Amniotic epithelial cell (primary cell): ENCODE data around the gene PLD4.

Experiments used
- DNase-seq: peaks from one replicate; pipeline ENCODE4 v3.0.0-alpha.2; 2010; ENCODE audit warnings: low read depth

The PLD4 gene

DNA sequence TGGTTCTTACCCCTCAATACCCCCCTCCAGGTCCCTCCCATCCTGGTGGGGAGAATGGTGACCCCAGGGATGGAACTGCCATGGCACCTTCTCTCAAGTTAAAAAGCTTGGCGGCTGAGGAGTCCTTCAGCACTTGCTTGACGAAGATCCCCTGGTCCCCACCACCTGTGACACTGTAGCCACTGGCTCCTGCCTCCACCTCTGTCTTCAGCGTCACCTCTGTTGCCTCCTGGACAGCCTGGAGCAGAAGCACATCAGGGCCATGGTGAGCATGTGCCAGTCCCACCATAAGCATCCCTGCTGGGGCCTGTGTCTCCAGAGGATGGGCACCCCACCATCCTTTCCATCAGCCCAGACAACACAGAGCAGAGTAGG, 30.7 kb downstream of the PLD4 start:
- no peak for DNase-seq

DNA sequence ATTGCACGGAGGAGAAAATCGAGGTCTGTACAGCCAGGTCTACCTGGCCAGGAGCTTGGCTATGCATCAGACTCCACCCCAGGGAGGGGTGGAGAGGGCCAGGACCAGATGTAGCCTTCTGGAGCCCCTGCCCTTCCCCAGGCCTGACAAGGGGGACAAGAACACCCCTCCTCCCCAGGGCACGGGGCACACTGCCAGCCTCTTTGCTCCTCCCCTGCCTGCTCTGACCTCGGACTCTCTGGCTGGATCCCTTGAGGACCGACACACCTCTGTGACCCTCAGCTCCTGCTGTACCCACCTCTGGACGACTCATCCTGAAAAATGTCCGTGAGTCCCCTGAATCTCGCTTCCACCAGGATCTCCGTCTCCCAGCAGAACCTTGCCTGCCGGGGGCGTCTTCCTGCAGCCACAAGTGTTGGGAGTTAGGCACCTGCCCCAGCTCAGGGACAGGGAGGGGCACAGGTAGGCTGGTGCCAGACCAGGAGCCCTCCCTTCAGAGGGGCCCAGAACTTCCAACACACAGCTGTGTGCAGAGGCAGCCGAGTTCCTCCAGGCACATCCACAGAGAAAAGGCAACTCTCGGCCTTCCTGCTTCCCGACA, 31.7 kb downstream of the PLD4 start:
- DNase-seq, result no peak

DNA sequence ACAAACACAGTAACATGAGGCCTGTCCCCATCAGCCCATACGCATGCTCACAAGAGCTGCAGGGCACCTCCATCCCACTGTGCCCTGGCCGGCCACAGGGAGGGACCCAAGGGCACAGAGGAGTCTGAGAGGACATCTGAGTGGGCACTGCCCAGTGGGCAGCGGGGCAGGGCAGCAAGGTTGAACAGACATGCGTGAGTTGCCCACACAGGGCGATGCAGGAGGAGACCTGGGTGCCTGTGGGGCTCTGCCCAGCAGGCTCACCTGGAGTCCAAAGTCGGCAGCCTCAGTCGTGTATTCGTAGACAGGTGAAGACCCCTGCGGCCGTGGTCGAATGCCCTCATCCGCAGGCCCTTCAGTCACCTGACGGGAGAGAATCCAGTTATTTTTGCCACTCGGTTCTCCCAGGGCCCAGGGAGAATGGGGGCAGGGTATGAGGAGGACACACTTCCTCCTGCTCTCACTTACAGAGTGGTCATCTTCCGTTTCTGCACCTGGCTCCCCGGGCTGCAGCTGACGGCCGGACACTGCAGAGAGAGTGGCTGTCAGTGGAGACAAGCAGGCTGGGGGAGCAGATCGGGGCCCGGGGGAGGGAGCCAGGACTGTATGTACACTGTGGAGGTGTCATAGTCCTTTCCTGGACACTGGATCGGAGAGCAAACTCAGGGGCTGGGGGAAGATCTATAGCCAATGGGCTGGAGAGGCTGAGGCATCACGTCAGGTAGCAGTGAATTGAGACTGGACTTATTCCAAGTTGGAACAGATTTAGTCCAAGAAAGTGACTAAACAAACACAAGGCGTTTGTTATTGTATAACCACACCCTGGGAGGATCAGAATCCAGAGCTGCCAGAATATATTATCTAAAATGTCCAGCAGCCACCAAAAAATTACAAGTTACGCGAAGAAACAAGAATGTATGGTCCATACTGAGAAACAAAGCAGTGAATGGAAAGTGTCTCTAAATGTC, 32.8 kb downstream of the PLD4 start:
- no peak for DNase-seq

DNA sequence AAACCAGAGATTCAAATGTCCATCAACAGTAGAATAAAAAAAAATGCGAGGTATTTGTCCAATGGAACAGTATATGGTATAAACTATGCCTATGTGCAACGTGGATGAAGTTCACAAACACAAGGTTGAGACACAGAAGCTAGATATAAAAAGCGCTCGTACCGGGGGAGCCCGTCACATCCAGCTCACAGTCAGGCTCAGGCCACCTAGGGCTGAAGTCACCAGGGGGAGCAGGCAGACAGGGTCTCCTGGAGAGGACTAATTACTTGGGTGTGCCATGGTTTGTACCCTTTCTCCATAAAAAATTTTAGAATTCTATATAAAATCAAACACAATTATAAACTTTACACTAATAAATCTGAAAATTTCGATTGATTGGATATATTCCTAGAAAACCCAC, 39.9 kb downstream of the PLD4 start:
- DNase-seq, result no peak

DNA sequence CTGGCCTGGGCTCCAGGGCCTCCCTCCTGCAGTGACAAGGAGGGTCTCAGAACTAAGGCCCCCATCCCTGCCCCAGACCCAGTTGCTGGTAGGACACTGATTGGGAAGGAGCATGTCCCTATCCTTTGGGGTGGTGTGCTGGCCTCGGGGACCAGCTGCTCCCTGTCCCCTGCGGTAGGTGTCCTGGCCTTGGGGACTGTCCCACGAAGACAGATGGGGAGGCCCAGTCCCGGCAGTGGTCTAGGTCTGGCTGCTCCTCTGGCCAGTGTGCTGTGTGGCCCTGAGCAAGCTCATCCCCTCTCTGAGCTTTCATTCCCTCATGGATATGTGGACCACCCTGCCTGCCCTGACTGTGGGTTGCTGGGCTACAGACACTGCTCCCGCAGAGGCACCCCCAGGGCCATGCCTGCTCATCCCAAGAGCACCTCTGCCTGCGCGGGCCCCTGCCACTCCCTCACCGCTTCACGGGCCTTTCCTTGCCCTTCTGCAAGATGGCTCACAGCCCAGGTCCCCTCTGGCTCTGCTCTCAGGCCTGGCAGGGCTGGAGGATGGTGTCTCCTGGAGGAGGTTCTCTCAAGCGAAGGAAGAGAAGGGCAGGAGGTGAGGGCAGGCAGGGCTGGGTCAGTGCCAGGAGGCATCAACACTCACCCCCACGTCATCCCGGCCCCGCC, 41.0 kb downstream of the PLD4 start:
- DNase-seq, result no peak

DNA sequence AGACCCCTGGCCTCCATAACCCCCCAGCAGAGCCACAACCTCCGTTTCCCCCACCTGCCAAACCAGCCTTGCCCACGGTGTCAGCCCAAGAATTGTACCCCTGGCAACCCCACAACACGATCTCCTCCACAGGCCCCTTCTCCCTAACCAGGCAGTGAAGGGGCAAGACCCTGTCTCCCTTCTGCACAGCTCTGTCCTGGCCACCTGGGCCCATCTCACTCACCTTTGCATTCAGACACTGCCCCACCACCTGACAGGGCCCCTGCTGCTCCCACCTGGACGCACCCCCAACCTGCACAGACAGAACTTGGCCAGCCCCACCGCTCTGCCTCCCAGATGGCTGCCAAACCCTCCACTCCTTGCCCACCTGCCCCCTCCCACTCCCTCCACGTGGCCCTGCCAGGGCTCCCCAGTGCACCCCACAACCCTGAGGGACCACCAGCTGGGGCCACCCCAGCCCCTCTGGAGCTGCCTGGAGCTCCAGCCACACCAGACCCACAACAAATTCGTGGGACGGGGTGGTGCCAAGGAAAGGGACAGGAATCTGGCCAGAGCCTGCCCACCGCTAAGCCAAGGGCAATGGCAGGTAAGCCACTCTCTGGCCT, 41.7 kb downstream of the PLD4 start:
- DNase-seq, result no peak

DNA sequence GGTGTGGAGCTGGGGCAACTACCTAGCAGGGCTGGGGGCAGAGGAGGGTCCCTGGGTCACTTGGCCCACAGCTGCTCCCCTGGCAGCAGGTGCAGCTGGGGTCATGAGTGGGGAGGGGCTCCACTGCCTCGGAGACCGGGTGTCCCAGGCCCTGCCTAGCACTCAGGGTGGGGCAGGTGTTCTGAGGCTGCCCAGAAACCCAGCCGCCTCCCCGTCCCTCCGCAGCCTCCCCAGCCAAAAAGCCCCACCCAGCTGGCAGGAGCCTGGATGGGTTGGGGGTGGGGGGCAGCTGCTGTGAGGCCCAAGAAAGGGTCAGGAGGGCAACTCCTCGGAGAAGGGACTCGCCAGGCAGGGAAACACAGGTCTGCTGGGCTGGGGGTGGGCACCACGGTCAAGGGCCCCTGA, 42.3 kb downstream of the PLD4 start:
- no peak for DNase-seq

DNA sequence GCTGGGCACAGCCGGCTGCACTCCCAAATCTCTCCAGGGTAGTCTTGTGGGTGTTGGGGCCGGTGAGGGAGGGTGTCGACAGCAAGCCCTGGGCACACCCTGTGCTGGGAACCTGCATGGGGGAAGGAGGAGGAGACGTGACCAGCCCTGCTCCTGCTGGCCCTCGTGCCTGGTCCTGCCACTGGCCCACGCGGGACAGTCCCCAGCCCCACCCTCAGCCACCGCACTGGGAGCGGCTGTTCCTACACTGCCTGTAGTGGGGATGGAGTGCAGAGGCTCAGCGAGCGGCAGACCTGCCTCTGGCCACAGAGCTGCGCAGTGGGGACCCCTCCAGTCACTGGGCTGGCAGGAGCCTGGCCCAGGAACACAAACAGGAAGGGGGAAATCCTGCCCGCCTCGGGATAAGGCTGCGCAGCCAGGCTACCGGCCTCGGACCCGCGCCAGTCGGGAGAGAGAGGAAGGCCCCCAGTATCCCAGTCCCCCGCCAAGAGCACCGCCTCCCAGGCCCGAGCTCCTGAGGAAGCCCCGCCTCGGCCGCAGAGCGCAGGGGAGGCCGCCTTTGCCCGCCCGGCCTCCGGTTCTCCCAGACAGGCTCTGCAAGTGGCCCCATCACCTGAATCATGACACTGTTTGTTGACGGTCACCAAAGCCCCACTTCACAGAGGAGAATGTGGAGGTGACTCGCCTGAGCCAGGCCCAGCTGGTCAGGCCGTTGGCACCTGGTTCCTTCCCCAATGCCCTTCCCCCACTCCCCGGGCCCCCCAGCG, 42.9 kb downstream of the PLD4 start:
- no peak for DNase-seq

DNA sequence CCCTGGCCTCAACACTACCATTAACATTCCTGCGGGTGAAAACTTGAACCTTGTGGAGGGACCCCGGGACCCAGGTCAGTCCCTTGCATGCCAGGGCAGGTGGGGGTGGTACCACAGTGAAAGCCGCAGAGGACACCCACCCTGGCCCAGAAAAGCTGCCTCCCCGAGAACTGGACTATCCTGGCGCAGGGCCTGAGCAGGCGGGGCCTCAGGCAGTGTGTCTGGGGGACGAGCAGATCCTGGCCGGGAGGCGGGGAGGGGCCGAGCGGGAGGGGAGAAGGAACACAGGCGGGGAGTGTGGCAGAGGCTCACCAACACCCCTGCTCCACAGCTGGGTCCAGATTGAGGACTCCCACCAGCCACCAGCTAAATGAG, 43.5 kb downstream of the PLD4 start:
- peak; percentile 8 for DNase-seq

DNA sequence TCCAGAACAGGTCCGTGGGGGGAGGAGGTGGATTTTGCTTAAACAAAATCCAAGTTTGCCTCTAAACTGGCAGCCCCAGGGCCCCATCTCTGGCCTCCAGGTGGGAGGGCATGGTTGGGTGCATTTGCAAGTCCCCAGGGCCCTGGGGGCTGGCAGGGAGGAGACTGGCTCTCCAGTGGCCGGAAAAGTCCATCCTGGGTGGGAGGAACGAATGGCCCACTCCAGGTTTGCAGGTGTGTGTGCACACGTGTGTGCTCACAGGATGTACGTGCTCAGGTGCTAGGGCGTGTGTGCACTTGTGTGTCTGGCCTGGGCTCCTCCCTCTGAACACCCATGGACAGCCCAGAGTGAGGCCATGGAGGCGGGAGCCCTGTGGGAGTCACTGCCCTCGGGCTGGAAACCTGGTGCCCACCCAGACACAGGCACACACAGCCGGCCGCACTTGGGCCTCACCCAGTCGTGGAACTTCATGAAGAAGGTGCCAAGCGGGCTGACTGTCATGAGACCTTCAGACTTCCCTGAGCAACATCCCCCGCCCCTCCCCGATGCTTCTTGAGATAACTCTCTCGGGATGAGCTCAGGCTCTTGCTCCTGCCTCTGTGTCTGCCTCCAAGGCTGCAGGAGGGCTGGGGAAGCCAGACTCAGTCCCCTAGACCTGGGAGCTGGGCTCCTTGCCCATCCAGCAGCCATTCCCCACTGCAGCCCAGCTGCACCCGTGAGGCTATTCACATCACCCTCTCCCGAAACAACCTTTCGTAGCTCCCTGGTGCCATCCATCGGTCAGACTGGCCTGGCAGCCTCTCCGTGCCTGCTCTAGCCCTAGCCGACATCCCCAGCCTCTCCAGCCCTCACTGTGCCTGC, 44.1 kb downstream of the PLD4 start:
- DNase-seq, result peak; percentile 35

DNA sequence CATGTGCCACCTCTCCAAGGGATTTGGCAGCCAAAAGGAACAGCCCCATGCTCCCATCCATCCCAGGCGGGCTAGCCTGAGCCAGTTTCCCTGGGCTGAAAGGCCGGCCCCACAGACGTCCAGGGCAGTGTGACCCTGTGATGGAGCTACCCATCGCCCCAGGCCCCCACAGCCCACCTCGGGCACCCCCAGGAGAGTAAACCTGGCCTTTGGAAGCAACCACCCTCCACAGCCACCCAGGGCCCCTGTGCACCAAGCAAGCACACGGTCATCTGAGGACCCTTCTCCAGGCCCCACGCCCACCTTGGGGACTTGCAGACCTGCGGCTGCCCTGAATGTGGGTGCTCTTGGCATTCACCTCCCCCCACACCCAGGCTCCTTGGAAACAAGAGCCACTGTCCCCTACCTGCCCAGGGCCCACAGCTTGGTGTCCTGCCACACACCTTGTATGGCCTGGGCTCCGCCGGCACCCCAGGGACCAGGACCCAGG, 45.1 kb downstream of the PLD4 start:
- no peak for DNase-seq

DNA sequence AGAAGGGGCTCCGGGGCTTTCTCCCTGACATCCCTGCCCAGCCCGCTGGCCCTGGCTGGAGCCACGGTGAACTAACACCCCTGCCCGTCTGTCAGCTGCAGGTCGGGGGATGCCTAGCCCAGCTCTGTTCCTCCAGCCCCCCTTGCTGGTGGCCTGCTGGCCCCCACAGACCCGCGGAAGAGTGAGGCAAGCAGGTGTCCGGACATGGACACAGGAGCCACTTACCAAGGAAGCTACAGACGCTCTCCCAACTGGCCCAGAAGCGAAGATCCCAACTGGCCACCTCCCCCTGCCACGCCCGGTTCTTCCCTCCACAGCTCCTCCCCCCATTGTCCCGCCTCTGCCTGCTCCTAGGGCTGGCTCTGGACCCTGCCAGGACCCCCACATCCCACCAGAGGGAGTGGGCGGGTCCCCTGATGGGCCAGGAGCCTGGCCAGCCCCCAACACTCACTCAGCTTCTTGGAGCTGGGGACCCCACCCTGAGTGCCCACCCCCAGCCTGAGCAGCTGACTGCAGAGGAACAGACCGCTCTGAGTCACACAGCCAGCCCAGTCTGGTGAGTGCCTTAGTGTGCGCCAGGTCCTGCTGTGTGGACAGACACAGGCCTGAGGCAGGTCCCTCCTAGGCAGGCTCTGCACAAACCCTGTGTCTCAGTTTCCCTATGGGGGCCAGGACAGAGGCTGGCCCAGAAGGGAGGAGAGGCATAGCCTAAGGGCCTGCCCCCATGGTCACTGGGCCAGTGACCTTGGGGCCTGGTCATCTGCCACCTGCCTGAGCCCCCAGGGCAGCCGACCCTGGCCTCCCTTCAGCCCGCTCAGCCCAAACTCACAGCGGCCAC, 45.8 kb downstream of the PLD4 start:
- DNase-seq, result peak; percentile 65

DNA sequence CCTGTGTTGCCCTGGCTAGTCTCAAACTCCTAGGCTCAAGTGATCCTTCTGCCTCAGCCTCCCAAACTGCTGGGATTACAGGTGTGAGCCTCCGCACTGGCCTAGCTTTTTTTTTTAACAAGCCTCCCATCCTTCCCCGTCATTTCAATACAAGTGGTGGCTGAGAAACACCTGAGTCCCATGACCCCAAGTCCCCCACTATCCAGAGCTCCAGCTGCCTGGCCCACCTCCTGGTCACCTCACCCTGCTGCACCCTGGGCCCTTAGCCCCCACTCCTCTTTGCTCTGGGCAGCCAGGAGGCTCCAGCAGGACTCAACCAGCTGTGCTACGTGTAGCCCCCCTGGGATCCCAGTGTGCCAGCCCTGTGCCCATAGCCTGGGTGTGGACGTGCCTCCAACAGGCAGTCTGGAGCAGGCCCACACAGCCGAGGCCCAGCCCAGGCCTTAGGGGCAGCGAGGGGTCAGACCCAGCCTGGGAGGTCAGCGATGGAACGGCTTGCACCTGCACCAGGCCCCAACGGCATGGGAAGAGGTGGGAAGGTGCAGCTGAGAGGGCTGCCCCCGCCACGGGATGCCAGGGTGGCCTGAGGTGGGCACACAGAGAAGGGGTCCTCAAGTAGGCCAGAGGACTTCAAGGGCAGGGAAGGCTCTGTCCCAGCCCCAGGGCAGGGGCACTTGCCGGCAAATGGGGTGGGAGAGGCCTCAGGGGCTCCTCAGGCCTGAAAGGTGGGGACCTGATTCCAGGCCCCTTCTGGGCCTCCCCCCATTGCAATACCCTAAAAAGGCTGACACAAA, 47.0 kb downstream of the PLD4 start:
- no peak for DNase-seq

DNA sequence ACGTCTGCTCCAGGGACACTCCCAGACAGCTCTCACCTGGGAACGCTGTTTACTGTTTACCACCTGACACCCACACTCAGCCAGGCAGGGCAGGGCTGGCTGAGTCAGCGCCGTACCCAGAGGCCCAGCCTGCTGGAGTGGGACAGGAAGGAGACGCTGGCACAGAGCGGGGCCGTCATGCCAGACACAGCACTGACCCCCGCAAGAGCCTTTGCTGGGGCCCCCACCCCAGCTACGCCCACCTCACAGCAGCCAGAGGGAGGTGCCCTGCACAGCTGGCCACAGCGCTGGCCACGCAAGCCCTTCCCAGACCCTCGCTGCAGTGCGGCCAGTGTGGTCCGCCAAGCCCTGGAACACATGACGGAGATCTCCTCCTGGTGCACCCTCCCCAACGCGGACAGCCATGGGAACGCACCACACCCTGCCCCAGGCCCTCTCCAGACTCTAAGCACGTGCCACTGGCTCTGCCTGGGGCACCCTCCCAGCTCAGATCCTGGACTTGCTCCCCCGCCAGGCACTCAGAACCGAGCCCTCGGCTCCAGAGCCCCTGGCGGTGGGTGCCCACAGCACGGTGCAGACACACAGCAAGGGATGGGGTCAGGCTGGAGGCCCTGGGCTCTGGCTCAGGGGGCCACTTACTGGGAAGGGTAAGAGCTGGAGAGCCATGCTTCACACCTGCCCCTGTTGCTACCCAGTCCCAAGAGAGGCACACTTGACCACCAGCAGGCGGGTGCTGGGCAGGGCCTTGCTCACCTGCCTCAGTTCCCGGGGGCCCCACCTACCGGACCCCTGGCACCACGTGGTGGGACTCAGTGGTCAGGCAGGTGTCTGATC, 47.8 kb downstream of the PLD4 start:
- DNase-seq, result peak; percentile 31

DNA sequence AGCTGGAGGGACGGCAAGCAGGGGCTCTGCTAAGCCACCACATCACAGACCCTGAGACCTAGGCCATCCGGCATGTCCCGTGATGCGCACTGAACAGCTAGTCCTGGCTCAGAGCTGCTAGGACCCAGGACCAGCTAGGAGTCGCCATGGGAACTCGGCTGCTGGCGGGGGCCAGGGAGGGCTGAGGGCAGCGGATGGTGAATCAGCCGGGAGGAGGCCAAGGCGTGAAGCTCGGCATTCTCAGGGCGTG, 48.4 kb downstream of the PLD4 start:
- DNase-seq, result peak; percentile 88

DNA sequence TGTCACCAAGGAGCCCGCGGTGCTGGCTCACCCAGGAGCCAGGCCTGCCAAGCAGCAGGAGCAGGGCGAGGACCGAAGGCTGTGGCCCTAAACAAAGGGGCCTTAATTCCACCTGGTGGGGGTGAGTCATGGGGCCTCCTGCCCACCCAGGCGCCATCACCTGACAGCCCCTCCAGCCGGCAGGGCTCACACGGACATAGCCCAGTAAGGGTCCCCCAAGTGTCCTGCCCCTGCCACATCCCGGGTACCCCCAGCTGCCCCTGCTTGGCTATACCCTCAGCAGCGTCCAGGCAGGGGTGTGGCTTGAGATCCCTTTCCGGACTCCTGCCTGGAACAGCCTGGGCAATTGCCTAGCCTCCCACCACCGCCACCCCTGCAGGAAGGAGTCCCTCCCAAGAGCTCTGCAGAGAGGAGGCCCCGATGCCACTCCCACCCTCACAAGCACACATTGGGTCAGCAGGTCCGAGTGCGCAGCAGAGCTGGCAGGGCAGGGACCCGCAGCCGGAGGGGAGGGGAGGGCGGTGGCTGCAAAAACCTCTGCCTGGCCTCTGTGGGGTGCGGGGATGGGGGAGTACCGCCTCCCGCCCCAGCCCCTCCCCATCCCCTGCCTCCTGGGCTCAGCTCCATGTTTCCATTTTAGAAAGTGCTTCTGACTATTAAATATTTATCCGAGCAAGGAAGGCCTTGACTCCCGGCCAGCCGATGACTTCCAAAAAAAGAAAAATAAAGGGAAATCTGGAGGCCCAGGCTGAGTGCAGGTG, 48.9 kb downstream of the PLD4 start:
- DNase-seq, result no peak

DNA sequence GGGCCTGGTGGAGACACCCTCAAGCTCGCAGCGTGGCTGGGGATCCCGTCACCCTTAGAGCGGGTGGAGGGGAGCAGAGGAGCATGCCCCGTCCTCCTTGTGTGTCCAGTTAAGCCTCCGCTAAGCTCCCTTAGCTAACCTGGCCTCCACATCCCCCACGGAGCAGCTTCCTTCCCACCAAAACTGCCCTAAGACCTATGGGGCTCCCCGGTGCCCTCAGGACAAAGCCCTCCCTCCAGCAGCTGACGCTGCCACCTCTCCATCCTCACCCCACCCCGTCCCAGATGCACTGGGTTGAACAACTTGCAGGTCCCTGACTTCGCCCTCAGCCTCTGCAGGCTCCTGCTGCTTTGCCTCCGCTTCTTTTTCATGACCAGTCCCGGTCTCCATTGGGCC, 49.5 kb downstream of the PLD4 start:
- no peak for DNase-seq
